T-cell (primary cell): ENCODE measurements around the gene KRTAP16-1. TPM values are rescaled to one million over a fixed set of nuclear protein-coding genes. Genes with fewer than 3 reads are reported as not detected.

Experiments used
- ATAC-seq, 4 experiments: fragments of 200-7000 bp in 3 of 4; fragments of 150-1000 bp in 1 of 4; cut with Tn5 transposase; replicated peaks in 1 of 4; 1 replicate in 3 of 4; 2 replicates in 1 of 4; pipeline ENCODE4 v1.10.0; 2021; ENCODE audit warnings: moderate library complexity in 3 of 4, mild to moderate bottlenecking in 2 of 4, moderate number of reproducible peaks in 1 of 4
- CTCF ChIA-PET, 2 donors: fragments of 300-600 bp; sonication (Branson Sonifier 250); formaldehyde crosslinking; loops; one replicate each; lab custom pipeline; 2022; ENCODE audit warnings: antibody characterized with exemption in 2 of 2; lab: Charles Lee
- POLR2A ChIA-PET, 2 donors: fragments of 300-600 bp; sonication (Branson Sonifier 250); formaldehyde crosslinking; loops; one replicate each; lab custom pipeline; 2022; ENCODE audit warnings: antibody characterized with exemption in 2 of 2; lab: Charles Lee
- DNase-seq, 35 experiments: peaks; one replicate each; pipeline versions ENCODE4 v3.0.0 to v3.0.0-alpha.2; 2013 to 2023
- H3K27ac ChIP-seq: one replicate; pipeline ENCODE4 v1.5.1; 2013; ENCODE audit warnings: low read length
- H3K27me3 ChIP-seq, 2 experiments: replicated peaks in 1 of 2; 1 replicate in 1 of 2; 2 replicates in 1 of 2; pipeline versions ENCODE4 v1.6.1 to v1.7.0; 2013; ENCODE audit warnings: low read length in 1 of 2, mixed read lengths in 1 of 2; ENCODE audit not compliant: control insufficient read depth in 2 of 2, insufficient read depth in 2 of 2; ENCODE audit errors: extremely low read depth in 1 of 2
- H3K36me3 ChIP-seq, 2 donors: 1 replicate in 1 of 2; 2 replicates in 1 of 2; pipeline versions ENCODE4 v1.6.1 to v1.7.0; 2013; ENCODE audit warnings: low read length in 1 of 2; ENCODE audit not compliant: control insufficient read depth in 2 of 2, insufficient read depth in 1 of 2; ENCODE audit errors: extremely low read depth in 1 of 2
- H3K4me1 ChIP-seq, 2 experiments: 1 replicate in 1 of 2; 2 replicates in 1 of 2; pipeline versions ENCODE4 v1.6.1 to v1.7.0; 2013; ENCODE audit warnings: low read length in 2 of 2, mixed read lengths in 1 of 2; ENCODE audit not compliant: insufficient read depth in 2 of 2, control insufficient read depth in 1 of 2; ENCODE audit errors: extremely low read depth in 1 of 2
- H3K4me3 ChIP-seq, 2 donors: 1 replicate in 1 of 2; 2 replicates in 1 of 2; pipeline versions ENCODE4 v1.5.1 to v1.7.0; 2013; ENCODE audit warnings: mild to moderate bottlenecking in 2 of 2, low read length in 1 of 2, moderate library complexity in 1 of 2; ENCODE audit not compliant: control insufficient read depth in 1 of 2; ENCODE audit errors: extremely low read depth in 1 of 2
- H3K9me3 ChIP-seq: 2 replicates; pipeline ENCODE4 v1.7.0; 2013
- H3K27ac Mint-ChIP-seq, 2 donors: one replicate each; pipeline ENCODE4 v1.8.0; 2020 to 2021; ENCODE audit warnings: mild to moderate bottlenecking in 2 of 2, mixed read lengths in 2 of 2
- H3K27me3 Mint-ChIP-seq, 2 donors: one replicate each; pipeline ENCODE4 v1.8.0; 2021 to 2022; ENCODE audit warnings: mixed read lengths in 2 of 2
- H3K36me3 Mint-ChIP-seq: one replicate; pipeline ENCODE4 v1.8.0; 2021; ENCODE audit warnings: mixed read lengths
- H3K4me1 Mint-ChIP-seq, 3 donors: one replicate each; pipeline ENCODE4 v1.8.0; 2020 to 2022; ENCODE audit warnings: mixed read lengths in 3 of 3, mild to moderate bottlenecking in 1 of 3
- H3K4me3 Mint-ChIP-seq, 3 donors: one replicate each; pipeline ENCODE4 v1.8.0; 2020 to 2022; ENCODE audit warnings: mild to moderate bottlenecking in 3 of 3, mixed read lengths in 3 of 3, moderate library complexity in 3 of 3
- H3K9me3 Mint-ChIP-seq, 3 donors: one replicate each; pipeline ENCODE4 v1.8.0; 2020 to 2022; ENCODE audit warnings: mixed read lengths in 3 of 3
- WGBS: methylation state at CpG from one replicate; pipeline ENCODE4 v1.1.5; 2013; ENCODE audit warnings: missing lambda C conversion rate; ENCODE audit not compliant: insufficient coverage; 5-methylcytosine and 5-hydroxymethylcytosine counted together
- total RNA-seq, 35 experiments: library from RNA in 6 of 35; stranded (reverse) in 6 of 35; fragments of 120-200 nt in 1 of 35; gene quantifications; one replicate each; pipeline versions ENCODE4 v1.2.1 to v1.2.4 and lab custom pipeline; 2013 to 2026

KRTAP16-1 gene
- total RNA-seq, 5 donors from 2014 or later (not counting 1 experiment from before 2014, with no cell fraction given), result 0.16 to 1.1 (median 0.45) TPM; not detected in 1

DNA sequence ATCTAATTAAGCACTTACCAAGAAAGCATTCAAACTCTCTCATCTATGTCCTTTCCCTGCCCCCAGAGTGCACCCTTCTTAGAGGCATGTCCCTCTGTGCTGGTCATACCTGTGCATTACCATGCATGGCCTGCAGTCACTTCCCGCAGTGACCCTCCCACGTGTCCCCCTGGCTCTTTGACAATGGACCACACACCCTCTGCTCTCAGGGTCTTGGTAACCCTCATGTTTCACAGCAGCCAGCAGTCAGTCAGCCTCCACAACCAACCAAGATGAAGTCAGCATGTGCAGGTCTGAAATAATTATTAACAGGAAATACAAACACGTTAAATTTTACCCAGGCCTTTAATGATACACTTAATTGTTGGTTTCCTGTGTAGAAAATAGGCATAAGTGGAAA, 31.4 kb upstream of the KRTAP16-1 start:
- H3K36me3 ChIP-seq, result no peaks in the 10 kb centered on the region
- H3K4me1 ChIP-seq, result peaks cover 33 to 57% of the 10 kb centered on the region in 2 experiments
- Mint-ChIP-seq H3K4me1 (peaks cover 66 to 85% (median 76%) of the 10 kb centered on the region in 3 donors), H3K27me3 (no peaks in the 10 kb centered on the region), H3K4me3 (peak overlapping the region; percentile 28 to 83 (median 46)), H3K36me3 (peaks cover 13% of the 10 kb centered on the region), H3K9me3 (peaks cover 6 to 17% (median 7%) of the 10 kb centered on the region in 3 donors), H3K27ac (peak overlapping the region; percentile 96 to 98)
- ATAC-seq, result no peak
- H3K9me3 ChIP-seq, result no peaks in the 10 kb centered on the region
- H3K27ac ChIP-seq, result peak overlapping the region; percentile 95
- POLR2A ChIA-PET, result interaction anchor here in 1 of 2 donors (1.5 kb wide), 1 partner anchor 776 kb away, joined by 6 read pairs; no protein-coding TSS in a partner anchor
- H3K4me3 ChIP-seq, result no peak overlapping the region
- no peaks in the 10 kb centered on the region for H3K27me3 ChIP-seq
- 78% methylated on average over 2 of the region's 3 CpGs for WGBS
- DNase-seq, result no peak
- CTCF ChIA-PET, result interaction anchor here in 1 of 2 donors (1.0 to 1.1 kb wide), 2 partner anchors 18 kb away, joined by 4 to 5 read pairs; no protein-coding TSS in a partner anchor

DNA sequence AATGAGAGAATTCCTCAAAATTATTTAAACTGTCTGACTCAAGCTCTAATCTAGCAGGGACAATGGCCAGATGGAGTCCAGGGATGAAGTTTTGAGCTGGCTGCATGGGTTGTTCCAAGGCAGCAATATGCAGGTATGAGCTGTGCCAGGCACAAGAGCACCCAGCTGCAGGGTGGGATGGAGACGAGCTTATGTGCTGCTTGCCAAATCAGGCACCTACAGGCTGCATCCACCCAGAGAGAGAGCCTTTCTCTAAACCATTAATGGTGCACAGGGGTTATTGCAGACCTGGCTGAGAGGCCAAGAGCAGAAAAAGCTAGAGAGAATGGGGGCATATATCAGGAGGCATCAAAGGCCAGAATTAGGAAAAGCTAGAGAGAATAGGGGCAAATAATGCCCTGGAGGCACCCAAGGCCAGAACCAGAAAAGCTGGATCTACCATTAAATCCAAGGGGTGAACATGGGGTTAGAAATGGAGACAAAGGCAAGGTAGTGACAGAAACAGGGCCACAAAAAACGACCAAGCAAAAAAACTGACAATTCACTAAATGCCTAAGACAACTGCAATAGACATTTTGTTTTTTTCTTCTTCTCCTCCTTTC, 30.6 kb upstream of the KRTAP16-1 start:
- no peaks in the 10 kb centered on the region for H3K27me3 Mint-ChIP-seq
- peaks cover 6 to 17% (median 7%) of the 10 kb centered on the region in 3 donors for H3K9me3 Mint-ChIP-seq
- WGBS, result 52% methylated on average over 2 of the region's 2 CpGs
- peak overlapping the region; percentile 95 for H3K27ac ChIP-seq
- DNase-seq (no peak), ATAC-seq (no peak)
- H3K4me3 Mint-ChIP-seq, result peak overlapping the region; percentile 31 to 83 (median 63)
- peaks cover 74 to 91% (median 84%) of the 10 kb centered on the region in 3 donors for H3K4me1 Mint-ChIP-seq
- no peaks in the 10 kb centered on the region for H3K9me3 ChIP-seq
- CTCF ChIA-PET, result interaction anchor here (0.6 to 1.7 kb wide), 4 partner anchors 10 to 326 kb away, joined by 3 to 5 read pairs (median 5); partner anchors contain the start of gene KRTAP16-1 (in 1 of the 2)
- H3K4me1 ChIP-seq, result peaks cover 33 to 65% of the 10 kb centered on the region in 2 experiments
- no peaks in the 10 kb centered on the region for H3K36me3 ChIP-seq
- POLR2A ChIA-PET, result no interaction called here
- no peak overlapping the region for H3K4me3 ChIP-seq
- peak overlapping the region; percentile 96 to 98 for H3K27ac Mint-ChIP-seq
- no peaks in the 10 kb centered on the region for H3K27me3 ChIP-seq
- peaks cover 13% of the 10 kb centered on the region for H3K36me3 Mint-ChIP-seq

DNA sequence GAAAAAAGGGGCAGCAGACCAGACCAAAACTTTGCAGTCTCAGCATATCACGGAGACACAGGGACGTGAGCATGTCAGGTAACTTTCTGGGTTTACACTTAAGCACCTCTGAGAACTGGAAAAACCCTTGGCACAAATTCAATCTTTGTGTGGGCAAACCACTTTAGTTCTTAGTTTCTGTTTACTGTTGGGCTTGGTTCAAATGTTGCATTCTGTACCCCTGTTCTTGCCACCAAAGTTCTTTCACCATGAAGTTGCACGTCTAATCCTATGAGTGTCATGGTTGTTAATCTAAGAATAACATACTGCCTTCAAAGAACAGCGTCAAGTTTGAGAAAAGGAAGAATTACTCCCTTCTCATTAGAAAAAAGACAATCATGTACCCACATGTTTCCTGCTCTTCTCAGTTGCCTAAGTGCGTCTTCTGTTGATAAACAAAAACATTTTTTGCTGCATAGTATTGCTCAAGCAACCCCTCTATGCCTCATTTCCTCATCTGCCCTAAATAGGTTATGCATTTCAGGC, 29.9 kb upstream of the KRTAP16-1 start:
- Mint-ChIP-seq H3K27ac (peak overlapping the region; percentile 96 to 98), H3K4me1 (peaks cover 81 to 95% (median 91%) of the 10 kb centered on the region in 3 donors), H3K36me3 (peaks cover 13% of the 10 kb centered on the region), H3K27me3 (no peaks in the 10 kb centered on the region), H3K9me3 (peaks cover 6 to 17% (median 7%) of the 10 kb centered on the region in 3 donors), H3K4me3 (peak overlapping the region; percentile 31 to 83 (median 63))
- Histone ChIP-seq H3K36me3 (no peaks in the 10 kb centered on the region), H3K4me3 (no peak overlapping the region), H3K4me1 (peaks cover 33 to 71% of the 10 kb centered on the region in 2 experiments), H3K27ac (peak overlapping the region; percentile 95), H3K27me3 (no peaks in the 10 kb centered on the region), H3K9me3 (no peaks in the 10 kb centered on the region)
- CTCF ChIA-PET, result interaction anchor here in 1 of 2 donors (0.7 to 1.7 kb wide), 4 partner anchors 9 to 327 kb away, joined by 3 to 5 read pairs (median 4); partner anchors contain the start of gene KRTAP16-1
- ATAC-seq (peak; percentile 60 to 87 (median 70)), DNase-seq (peak in 29 of 35 experiments; percentile 23 to 92 (median 58))
- 7% methylated on average over 2 of the region's 5 CpGs for WGBS
- POLR2A ChIA-PET, result interaction anchor here (0.6 to 1.2 kb wide), 5 partner anchors 10 to 329 kb away, joined by 3 to 6 read pairs (median 3); no protein-coding TSS in a partner anchor

- ChIA-PET POLR2A (no interaction called here), CTCF (interaction anchor here in 1 of 2 donors (0.5 kb wide), 1 partner anchor 13 kb away, joined by 3 read pairs; no protein-coding TSS in a partner anchor)
- Histone ChIP-seq H3K27ac (no peak overlapping the region), H3K4me3 (no peak overlapping the region), H3K4me1 (peaks cover 25 to 62% of the 10 kb centered on the region in 2 experiments), H3K27me3 (no peaks in the 10 kb centered on the region), H3K9me3 (no peaks in the 10 kb centered on the region), H3K36me3 (no peaks in the 10 kb centered on the region)
- Mint-ChIP-seq H3K27ac (peak overlapping the region; percentile 63 to 77), H3K9me3 (no peaks in the 10 kb centered on the region), H3K4me3 (peak overlapping the region in 1 of 3 donors; percentile 47), H3K4me1 (peaks cover 68 to 77% (median 73%) of the 10 kb centered on the region in 3 donors), H3K27me3 (no peaks in the 10 kb centered on the region), H3K36me3 (no peaks in the 10 kb centered on the region)
- ATAC-seq (no peak), DNase-seq (no peak)
- WGBS, result no CpG with 5 or more reads among the region's 1 CpG
These were observed 26.6 kb upstream of the KRTAP16-1 start for GRCh38 chr17:41335747-41336146.

- Histone ChIP-seq H3K36me3 (no peaks in the 10 kb centered on the region), H3K9me3 (no peaks in the 10 kb centered on the region), H3K4me3 (no peak overlapping the region), H3K27me3 (no peaks in the 10 kb centered on the region), H3K27ac (no peak overlapping the region), H3K4me1 (peaks cover 18 to 51% of the 10 kb centered on the region in 2 experiments)
- Mint-ChIP-seq H3K36me3 (no peaks in the 10 kb centered on the region), H3K4me1 (peaks cover 57 to 67% (median 62%) of the 10 kb centered on the region in 3 donors), H3K27me3 (no peaks in the 10 kb centered on the region), H3K9me3 (no peaks in the 10 kb centered on the region), H3K27ac (peak overlapping the region; percentile 23 to 77), H3K4me3 (peak overlapping the region in 1 of 3 donors; percentile 53)
- DNase-seq (peak in 4 of 35 experiments; percentile 17 to 39 (median 20)), ATAC-seq (peak in 1 of 4 experiments; percentile 15)
- POLR2A ChIA-PET, result no interaction called here
- WGBS, result 70% methylated on average over 5 of the region's 6 CpGs
- CTCF ChIA-PET, result interaction anchor here in 1 of 2 donors (0.8 kb wide), 1 partner anchor 691 kb away, joined by 6 read pairs; no protein-coding TSS in a partner anchor
These were observed 25.5 kb upstream of the KRTAP16-1 start for GRCh38 chr17:41334385-41335305.
